ENCODE data around the gene DPM2.

- TF ChIP-seq, protein P1, sequence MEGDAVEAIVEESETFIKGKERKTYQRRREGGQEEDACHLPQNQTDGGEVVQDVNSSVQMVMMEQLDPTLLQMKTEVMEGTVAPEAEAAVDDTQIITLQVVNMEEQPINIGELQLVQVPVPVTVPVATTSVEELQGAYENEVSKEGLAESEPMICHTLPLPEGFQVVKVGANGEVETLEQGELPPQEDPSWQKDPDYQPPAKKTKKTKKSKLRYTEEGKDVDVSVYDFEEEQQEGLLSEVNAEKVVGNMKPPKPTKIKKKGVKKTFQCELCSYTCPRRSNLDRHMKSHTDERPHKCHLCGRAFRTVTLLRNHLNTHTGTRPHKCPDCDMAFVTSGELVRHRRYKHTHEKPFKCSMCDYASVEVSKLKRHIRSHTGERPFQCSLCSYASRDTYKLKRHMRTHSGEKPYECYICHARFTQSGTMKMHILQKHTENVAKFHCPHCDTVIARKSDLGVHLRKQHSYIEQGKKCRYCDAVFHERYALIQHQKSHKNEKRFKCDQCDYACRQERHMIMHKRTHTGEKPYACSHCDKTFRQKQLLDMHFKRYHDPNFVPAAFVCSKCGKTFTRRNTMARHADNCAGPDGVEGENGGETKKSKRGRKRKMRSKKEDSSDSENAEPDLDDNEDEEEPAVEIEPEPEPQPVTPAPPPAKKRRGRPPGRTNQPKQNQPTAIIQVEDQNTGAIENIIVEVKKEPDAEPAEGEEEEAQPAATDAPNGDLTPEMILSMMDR (IDR thresholded peaks at IDR 0.05; ENCODE audit: borderline replicate concordance, extremely low read depth, low read length, poor library complexity, severe bottlenecking) = no peak
- no peak for TF ChIP-seq EZH2 (IDR thresholded peaks at IDR 0.05; ENCODE audit: borderline replicate concordance, low read depth, low read length, severe bottlenecking)
Measured at GRCh38 chr9:127916720-127917581, 20.7 kb downstream of the DPM2 start, which contains the start of gene ST6GALNAC4.

Data from DND-41 (cell line).